GM21529 (cell line): Measurements from ENCODE around the gene ARHGAP10.
"Not testable (repeated sequence)": the region's sequence is repeated elsewhere in the genome, so short reads cannot be mapped to it uniquely, and the experiment has no call there.

ENCODE experiments used
- ATAC-seq: cut with Tn5 transposase; IDR thresholded peaks from one replicate; pipeline ENCODE4 v1.9.1; 2021; ENCODE audit not compliant: unreplicated experiment

Gene ARHGAP10

DNA sequence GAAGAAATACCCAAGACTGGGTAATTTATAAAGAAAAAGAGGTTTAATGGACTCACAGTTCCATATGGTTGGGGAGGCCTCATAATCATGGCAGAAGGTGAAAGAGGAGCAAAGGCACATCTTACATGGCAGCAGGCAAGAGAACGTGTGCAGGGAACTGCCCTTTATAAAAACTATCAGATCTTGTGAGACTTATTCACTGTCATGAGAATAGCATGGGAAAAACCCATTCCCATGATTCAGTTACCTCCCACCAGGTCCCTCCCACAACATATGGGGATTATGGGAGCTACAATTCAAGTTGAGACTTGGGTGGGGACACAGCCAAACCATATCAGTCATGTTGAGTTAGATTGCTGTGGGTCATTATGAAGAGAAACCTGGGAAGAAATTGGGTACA is 153.3 kb downstream of the ARHGAP10 start:
- ATAC-seq, result not testable (repeated sequence)

DNA sequence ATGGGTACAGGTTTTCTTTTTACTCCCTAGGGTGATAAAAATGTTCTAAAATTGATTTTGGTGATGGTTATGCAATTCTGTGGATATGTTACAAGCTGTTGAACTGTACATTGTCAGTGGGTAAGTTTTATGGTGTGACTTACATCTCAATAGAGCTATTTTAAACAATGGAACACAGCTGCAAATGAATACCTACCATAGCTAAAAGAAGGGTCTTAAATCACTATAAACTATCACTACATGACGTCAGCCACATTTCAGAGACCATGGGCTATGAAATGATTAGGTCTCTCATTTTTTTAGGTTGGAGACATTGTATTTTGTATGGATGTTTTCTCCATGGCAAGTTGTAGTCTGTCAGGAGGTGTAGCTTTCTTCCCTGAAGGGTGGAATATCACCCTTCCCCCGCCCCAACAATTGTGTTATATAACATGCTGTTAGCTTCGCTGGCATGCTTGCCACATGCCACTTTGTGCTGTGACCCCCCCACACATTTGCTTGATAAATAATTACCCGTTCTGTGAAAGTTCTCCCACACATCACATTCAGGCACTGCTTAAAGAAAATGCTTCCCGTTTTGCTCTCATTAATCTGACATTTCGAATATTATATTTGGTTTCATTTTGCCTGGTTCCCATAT is 159.7 kb downstream of the ARHGAP10 start:
- no peak for ATAC-seq

DNA sequence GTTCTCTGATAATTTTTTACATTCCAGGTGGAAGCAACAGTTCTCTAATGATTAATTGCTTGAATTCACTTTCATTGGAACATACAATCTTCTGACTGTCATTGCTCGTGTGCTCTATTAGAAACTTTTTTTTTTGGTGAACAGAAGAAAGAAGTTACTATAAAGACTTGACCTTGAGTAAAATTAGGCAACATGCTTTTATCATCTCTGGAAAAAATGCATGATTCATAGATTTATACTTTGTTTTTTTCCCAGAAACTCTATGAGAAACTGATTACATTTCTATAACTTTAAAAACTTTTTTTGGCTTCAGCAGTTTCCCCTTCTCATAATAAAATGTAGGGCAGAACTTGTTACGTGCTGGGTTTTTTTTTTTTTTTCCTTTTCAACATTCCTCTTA is 167.6 kb downstream of the ARHGAP10 start:
- ATAC-seq, result no peak

DNA sequence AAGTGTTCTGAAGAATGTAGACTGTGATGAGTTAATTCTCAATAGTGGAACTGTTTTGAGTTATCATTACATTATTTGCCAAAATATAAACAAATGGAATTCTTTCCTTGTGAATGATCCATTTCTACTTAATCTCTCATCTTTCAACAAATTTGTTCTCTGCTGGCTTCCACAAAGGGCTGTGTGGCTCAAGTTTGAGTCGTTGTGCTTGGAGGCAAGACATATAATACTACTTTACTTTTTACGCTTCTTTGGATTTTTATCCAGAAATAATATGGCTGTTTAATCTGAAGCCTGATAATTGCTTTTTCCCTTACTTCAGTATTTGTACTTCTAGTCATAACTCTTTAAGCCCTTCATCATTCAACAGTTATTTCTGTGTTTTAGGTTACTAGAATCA is 169.5 kb downstream of the ARHGAP10 start:
- no peak for ATAC-seq

DNA sequence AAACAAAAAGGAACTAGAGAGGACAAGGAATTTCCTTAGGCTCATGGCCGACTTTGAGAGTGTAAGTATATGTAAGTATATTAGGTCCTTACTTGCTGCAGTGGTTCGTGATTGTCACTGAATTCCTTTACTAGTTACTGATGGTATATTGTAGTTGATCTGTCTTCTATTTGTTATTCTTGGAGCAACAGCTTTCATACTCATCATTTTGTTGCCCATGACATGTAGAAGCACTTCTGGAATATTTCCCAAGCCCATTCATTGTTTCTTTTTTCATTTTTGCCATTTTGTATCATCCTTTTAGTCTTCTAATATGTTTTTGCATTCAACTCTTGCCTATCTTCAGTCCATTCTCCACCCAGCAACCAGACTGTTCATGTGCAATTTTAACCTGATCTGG is 170.0 kb downstream of the ARHGAP10 start:
- ATAC-seq, result no peak

DNA sequence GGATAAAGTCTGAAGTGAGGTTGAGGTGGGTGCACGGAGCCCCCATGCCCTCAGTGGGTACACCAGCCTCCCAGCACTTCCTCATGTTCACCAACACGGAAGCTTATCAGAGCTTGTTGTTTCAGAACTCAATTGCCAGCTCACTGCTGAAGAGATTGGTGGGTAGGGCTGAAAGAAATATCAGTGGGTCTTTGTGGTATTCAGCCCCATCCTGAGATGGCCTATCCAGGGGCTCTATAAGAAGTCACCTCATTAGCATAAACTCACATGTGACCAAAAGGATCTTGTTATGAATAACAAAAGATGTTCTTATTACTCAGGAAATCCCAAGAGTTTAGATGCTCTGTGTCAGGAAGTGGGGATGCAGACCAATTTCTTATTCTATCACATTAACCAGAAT is 177.3 kb downstream of the ARHGAP10 start:
- ATAC-seq, result no peak

DNA sequence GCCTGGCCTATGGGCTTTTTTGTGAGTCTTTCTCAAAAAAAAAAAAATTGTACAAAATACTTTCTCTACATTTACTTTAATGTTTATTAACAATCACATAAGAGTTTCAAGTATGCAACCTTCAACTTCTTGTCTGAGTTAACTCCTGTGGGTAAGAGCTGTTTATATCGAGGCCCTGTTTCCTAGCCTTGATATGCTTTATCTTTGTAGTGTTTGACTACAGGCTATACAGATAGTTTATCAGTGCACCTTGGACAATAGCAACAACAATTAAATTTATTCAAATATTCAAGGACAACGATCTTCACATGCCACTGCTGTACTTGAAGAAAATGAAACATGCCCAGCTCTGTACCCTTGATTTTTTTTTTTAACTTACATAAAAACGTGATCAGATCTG is 178.4 kb downstream of the ARHGAP10 start:
- no peak for ATAC-seq

DNA sequence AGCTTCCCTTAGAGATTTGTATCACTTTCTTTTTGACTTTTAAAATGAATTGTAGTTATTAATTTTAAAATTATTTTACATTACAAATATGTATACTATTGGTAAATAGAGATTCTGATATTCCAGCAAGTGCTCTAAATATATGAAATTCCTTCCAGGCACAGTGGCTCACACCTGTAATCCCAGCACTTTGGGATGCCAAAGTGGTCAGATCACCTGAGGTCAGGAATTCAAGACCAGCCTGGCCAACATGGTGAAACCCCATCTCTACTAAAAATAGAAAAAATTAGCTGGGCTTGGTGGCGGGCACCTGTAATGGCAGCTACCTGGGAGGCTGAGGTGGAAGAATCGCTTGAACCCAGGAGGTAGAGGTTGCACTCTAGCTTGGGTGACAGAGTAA is 180.2 kb downstream of the ARHGAP10 start:
- not testable (repeated sequence) for ATAC-seq

DNA sequence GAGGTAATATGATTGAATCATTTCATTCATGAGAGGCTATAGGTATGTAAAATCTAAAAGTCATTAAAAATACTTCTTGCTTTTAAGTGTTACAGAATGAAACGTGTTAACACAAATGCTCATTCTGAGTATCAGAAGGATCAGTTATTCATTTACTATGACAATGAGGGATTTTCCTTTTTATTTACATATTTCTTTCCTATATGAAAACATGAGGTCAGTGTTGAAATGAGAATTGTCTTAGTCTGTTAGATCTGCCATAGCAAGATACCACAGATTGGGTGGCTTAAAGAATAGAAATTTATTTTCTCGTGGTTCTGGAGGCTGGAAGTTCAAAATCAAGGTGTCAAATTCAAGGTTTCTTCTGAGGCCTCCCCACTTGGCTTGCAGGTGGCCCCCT is 181.2 kb downstream of the ARHGAP10 start:
- no peak for ATAC-seq

DNA sequence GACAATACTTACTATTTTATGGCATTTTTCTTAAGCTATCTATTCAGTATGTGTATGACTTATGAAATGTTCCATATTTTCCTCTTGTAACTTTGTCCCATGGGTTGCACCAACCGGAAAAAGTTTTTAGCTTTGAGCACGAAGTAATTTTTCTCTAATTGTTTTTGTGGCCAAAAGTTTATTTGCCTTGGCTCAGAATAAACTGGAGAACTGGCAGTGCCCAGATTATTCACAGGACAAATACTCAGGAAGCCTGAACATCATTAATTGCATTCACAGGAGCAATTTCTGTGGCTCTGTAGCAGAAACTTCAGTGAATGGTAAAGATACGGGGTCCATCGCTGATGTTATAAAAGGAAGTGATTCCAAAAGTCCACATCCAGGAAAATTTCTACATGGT is 184.5 kb downstream of the ARHGAP10 start:
- ATAC-seq, result no peak

DNA sequence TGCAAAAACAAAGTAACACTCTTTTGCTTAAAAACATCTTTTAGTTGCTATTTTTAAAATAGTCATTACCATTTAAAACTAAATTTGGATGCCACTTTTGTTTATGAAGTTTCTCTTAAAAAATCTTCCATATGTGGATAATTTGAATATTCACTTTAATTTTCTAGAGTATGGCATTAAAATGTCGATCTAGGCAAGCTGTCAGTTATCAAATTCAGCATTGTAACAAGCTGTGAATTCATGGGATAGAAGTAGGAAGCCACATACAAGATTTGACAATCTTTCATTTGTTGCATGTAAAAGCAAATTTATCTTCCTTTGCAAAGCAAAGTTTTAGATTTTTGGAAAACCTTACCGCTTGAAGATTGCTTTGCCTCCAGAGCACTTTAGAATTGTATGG is 191.5 kb downstream of the ARHGAP10 start:
- no peak for ATAC-seq

DNA sequence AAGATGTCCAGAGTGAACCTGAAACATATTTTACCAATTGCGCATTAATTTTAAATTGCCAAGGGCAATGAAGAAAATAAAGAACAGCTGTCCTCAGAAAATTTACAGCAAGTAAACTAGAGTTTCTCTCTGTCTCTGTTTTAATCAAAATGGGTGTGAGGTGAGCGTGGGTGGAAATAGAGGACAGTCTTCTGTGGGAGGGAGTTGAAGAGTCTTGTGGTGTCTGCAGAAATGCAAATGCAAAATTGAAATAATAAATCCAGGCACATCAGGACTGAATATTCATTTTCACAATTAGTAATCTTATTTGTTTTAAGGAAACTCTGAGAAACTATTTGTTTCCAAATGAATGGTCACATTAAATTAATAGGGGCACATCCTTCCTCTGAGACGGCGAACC is 192.0 kb downstream of the ARHGAP10 start:
- no peak for ATAC-seq

DNA sequence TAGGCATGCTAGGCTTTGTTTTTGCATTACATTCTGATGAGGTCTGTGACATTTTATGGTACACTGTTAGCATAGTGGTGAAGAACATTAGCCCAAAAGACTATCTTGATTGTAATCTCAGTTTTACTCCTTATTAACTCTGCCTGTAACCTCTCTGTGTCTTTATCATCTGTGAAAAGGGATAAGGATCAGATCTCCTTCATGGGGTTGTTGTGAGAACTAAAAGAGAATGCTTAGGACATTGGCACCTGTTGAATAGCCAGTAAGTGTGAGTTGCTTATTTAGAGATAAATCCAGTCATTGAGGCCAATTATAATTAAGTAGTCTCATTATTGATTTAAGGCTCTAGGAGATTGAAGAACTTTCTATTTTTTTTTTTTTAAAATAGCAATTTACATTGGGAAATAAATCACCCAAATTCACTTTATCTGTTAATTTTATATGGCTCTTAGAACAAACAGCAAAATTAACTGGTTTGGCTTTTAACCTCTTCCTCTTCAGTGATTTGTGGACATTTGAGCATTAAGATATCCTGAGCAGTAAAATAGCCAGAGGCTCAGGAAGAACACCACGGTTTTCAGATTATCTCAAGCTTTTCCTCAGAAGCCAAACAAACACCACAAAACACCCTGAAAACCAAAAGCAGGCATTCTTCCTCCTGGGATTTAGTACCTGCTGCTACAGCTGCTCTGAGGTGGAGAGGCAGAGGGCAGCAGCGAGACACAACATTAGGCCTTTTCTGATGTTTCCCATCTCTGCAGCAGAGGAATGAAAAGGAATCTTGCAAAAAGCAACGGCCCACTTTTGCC is 192.9 kb downstream of the ARHGAP10 start:
- ATAC-seq, result no peak

DNA sequence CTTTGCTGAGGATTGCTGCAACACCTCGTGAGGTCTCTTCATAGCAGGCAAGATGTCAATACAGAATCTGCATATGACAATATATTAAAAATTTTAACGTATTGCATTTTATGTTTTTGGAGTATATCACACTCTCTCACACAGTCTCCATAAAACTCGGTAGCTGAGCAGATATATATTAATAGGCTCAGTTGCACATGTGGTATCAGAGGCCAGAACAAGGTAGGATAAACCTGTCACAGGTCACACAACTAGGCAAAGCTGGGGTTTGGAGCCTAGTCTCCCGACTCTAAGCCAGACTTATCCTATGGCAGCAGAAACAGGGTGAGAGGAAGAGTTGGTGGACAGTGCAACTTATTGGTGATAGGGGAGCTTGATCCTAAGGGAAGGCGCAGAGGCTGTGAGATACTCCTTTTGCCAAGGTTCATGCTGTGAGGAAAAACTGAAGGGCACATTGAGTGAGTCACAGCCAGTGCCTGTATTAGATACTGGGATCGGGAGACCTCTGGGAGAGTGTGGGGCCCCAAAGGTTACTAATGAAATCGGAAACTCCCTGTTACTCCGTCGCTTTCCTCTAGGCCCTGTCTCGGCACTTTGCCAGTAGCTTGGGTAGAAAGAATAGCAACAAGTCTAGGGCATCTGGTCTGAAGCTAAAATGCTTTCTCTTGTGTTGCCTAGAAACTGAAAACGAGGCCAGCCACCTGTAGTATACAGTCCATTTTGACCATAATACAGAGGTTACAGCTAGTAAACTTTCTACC is 195.7 kb downstream of the ARHGAP10 start:
- ATAC-seq, result no peak

DNA sequence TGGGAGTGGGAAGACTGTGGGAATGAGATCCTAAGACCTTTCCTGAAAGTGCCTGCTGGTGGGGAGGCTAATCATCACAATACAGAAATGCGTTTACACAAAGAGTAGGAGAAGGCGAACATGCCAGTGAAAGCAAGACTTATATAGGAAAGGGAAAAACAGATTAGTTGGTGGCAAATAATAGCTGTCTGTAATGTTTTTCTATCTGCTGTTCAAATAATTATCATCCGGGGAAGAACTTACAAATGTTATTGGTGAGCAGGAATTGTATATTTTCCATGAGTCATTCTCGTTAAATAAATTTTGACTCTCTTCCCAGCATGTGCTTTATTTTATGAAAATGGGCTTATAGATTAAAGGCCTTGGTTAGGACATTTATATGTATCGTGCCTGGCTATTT is 196.5 kb downstream of the ARHGAP10 start:
- no peak for ATAC-seq

DNA sequence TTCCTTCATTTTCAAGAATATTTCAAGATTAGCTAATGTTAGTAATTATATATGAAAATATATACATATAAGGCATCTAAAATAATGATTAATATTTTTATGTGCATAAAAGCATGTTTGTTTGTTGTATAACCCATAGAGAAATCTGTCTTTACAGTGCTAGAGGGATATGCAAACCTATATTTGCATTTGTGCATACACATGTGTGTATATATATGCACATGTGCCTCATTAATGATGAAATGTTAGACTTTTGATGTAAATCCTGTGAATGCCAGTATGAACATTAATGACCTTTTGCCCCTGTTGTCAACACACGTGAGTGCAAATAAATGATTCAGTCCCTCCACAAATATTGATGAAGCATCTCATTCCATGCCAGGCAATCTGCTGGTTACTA is 197.9 kb downstream of the ARHGAP10 start:
- no peak for ATAC-seq

DNA sequence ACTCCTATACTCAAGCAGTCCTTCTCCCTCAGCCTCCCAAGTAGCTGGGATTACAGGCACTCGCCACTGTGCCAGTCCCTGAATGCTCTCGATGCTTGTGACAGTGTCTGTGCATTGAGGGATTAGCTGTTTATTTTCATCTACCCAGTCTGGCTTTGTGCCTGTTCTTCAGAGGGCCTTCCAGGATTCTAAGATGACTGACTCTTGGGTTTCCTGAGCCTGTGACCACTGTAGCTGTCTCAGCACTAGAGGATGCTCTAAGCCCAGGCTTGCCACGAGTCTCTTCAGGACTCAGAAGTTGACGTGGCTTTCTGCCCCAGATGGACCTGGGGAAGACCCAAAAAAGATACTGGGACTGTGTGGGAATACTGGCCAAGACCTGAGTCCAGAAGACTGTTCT is 201.4 kb downstream of the ARHGAP10 start:
- ATAC-seq, result no peak

DNA sequence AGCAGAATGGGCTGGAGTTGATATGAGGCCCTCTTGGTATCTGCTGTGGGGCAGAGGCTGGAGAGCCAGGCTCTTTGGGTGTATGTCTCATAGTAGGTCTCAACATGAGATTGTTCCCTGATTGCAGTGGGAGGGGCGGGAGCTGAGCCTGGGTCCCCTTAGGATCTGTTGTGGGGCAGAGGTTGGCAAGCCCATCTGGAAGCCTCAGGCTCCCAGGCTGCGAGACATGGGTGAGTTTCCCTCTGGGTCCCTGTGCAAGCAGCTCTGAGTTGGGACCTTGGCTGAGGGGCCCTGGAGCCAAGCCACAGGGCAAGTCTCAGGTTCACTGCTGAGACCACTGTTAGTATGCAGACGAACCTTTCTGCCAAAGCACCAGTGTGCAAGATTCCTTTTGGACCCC is 201.9 kb downstream of the ARHGAP10 start:
- ATAC-seq, result no peak

DNA sequence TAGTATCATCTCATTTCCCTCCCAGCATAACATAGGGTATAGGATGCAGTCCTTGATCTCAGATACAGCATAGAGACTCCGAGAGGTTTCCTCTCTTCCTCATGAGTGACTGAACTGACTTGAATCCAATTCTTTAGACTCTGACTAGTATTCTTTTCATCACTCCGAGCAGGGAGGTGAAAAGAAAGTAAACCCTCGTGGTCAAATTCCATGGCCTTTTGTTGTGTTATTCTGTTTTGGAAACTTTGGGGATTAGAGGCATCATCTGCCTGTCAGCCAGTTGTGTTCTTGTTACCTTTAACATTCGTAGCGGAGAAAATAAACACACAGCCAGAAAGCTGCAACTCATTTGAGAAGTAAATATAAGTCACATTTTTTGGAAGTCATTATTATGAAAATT is 206.6 kb downstream of the ARHGAP10 start:
- no peak for ATAC-seq

DNA sequence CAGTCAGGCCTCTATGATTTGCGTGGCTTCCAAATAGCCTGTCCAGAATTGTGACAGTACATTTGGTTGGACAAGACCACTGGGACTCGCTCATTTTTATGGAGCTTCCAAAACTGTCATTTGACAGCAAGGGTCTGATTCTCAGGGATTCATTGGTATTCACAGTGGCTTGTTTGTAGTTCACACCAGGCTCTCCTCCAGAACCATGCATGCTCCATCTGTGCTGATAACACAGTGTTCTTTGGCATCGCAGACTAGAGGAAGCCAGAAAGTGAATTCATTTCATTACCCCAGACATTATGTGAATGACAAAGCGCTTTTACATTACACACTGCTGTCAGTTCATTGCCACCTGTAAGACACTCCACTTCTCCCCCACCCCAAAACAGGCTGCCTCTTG is 208.3 kb downstream of the ARHGAP10 start:
- ATAC-seq, result no peak

DNA sequence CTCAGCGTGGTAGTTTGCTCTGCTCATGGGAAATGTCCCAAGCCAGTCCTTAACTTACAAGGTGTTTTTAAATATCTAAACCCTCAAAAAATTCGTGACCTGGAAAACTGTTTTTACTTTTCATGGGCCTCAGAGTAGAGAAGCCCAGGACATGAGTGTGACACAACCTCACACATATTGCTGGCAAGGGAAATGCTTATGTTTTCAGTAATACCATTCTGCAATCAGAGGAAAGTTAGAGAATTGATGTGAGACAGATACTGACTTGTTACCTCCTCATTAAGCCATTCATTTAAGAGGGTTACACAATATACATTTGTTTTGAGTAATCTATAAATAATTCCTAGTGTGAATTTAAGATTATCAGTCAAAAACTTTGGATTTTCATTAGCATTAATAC is 209.5 kb downstream of the ARHGAP10 start:
- no peak for ATAC-seq

DNA sequence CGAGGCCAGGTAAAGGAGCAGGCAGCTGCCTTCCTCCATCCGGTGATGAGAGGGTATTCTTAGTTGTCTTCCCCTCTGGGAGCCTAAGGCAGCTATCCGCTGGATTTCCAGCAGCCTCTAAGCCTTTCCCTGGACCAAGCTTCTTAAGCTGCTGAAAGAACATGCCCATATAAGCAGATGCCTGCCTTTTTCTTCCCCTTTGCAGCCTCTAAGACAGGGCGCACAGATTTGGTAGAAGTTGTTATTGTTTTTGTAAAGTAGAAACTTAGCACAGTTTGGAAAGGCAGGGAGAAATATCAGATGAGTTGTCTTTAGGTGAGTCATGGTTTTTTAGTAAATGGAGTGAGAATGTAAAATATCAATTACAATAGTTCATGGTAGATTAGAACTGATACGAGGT is 210.8 kb downstream of the ARHGAP10 start:
- ATAC-seq, result peak; percentile 37
